Activated CD4-positive, alpha-beta T cell treated with anti-CD3 and anti-CD28 coated beads, Interleukin-2, amount 50 U/mL, for 4 hours (primary cell): ENCODE results near the gene PPP2R5D.

Experiments
- DNase-seq, 2 experiments: peaks; one replicate each; pipeline ENCODE4 v3.0.0-alpha.2; 2020

PPP2R5D gene

GRCh38 chr6:43060034-43060754 lies 75.8 kb downstream of the PPP2R5D start:
- no peak for DNase-seq

GRCh38 chr6:43060755-43061633 lies 76.6 kb downstream of the PPP2R5D start:
- DNase-seq: no peak

- DNase-seq: no peak
These were observed 77.5 kb downstream of the PPP2R5D start for GRCh38 chr6:43061861-43062260.
